H1 (cell line): ENCODE measurements around the gene SMG7. TPM values are rescaled to one million over a fixed set of nuclear protein-coding genes. Genes with fewer than 3 reads are reported as not detected.

Source experiments
- CTCF ChIA-PET: fragments of 300-600 bp; sonication (Branson Sonifier 250); formaldehyde crosslinking; loops from one replicate; lab custom pipeline; 2021; ENCODE audit not compliant: partially characterized antibody; lab: Charles Lee
- POLR2A ChIA-PET: fragments of 300-600 bp; sonication (Branson Sonifier 250); formaldehyde crosslinking; loops from one replicate; lab custom pipeline; 2021; ENCODE audit warnings: inconsistent platforms; ENCODE audit not compliant: partially characterized antibody; lab: Charles Lee
- DNase-seq, 2 experiments: peaks; one replicate each; pipeline versions ENCODE4 v3.0.0 to v3.0.0-alpha.2; 2010 to 2022; ENCODE audit warnings: low spot score in 2 of 2, low read depth in 1 of 2, mixed read lengths in 1 of 2
- FAIRE-seq: peaks from 2 replicates; lab custom pipeline; 2011; peaks lifted over from hg19 to GRCh38; lab: Jason Lieb, UNC
- H2AFZ ChIP-seq: 2 replicates; pipeline ENCODE4 v1.8.1; 2012; ENCODE audit warnings: low read length, inconsistent platforms
- H2AK5ac ChIP-seq: 2 replicates; pipeline ENCODE4 v1.6.1; 2013; ENCODE audit warnings: low read depth, low read length
- H2BK120ac ChIP-seq: replicated peaks from 2 replicates; pipeline ENCODE3; 2013; ENCODE audit warnings: low read depth, low read length, inconsistent platforms
- H2BK12ac ChIP-seq: 2 replicates; pipeline ENCODE4 v1.6.1; 2013; ENCODE audit warnings: low read depth, low read length
- H2BK15ac ChIP-seq: 2 replicates; pipeline ENCODE4 v1.6.1; 2013; ENCODE audit warnings: low read length
- H2BK20ac ChIP-seq: 2 replicates; pipeline ENCODE4 v1.6.1; 2013; ENCODE audit warnings: low read length
- H2BK5ac ChIP-seq: 2 replicates; pipeline ENCODE4 v1.6.1; 2013; ENCODE audit warnings: low read depth, low read length
- H3K14ac ChIP-seq: 2 replicates; pipeline ENCODE4 v1.6.1; 2013; ENCODE audit warnings: inconsistent platforms; ENCODE audit not compliant: insufficient read length
- H3K18ac ChIP-seq: 2 replicates; pipeline ENCODE4 v1.6.1; 2013; ENCODE audit warnings: low read length; ENCODE audit errors: extremely low read depth
- H3K23ac ChIP-seq: 2 replicates; pipeline ENCODE4 v1.6.1; 2013; ENCODE audit warnings: inconsistent platforms; ENCODE audit not compliant: insufficient read length
- H3K23me2 ChIP-seq: 2 replicates; pipeline ENCODE4 v1.6.1; 2013; ENCODE audit warnings: low read depth, low read length
- H3K27ac ChIP-seq: 2 replicates; pipeline ENCODE4 v1.6.1; 2011; ENCODE audit warnings: low read depth, low read length, inconsistent platforms
- H3K27me3 ChIP-seq, 4 experiments: replicated peaks in 1 of 4; 1 replicate in 1 of 4; 2 replicates in 3 of 4; pipeline versions ENCODE4 v1.6.1 to v1.8.1; 2011 to 2013; ENCODE audit warnings: low read length in 3 of 4, mild to moderate bottlenecking in 3 of 4, inconsistent platforms in 2 of 4, mixed read lengths in 2 of 4, moderate library complexity in 1 of 4; ENCODE audit not compliant: control insufficient read depth in 3 of 4, insufficient read depth in 3 of 4; ENCODE audit errors: extremely low read depth in 1 of 4
- H3K36me3 ChIP-seq, 4 experiments: 2 replicates each; pipeline versions ENCODE4 v1.6.1 to v1.8.1; 2011 to 2013; ENCODE audit warnings: mild to moderate bottlenecking in 4 of 4, low read length in 3 of 4, moderate library complexity in 2 of 4, control low read depth in 1 of 4, inconsistent platforms in 1 of 4; ENCODE audit not compliant: insufficient read depth in 4 of 4, control insufficient read depth in 2 of 4
- H3K4ac ChIP-seq: replicated peaks from 2 replicates; pipeline ENCODE3; 2013; ENCODE audit warnings: low read length, low read depth, mixed read lengths, inconsistent platforms; ENCODE audit not compliant: insufficient read length
- H3K4me1 ChIP-seq, 4 experiments: replicated peaks in 1 of 4; 1 replicate in 1 of 4; 2 replicates in 3 of 4; pipeline versions ENCODE4 v1.6.1 to v1.8.1; 2011 to 2013; ENCODE audit warnings: low read length in 3 of 4, inconsistent platforms in 2 of 4, mixed read lengths in 1 of 4; ENCODE audit not compliant: insufficient read depth in 4 of 4, control insufficient read depth in 3 of 4
- H3K4me2 ChIP-seq, 2 experiments: 2 replicates each; pipeline versions ENCODE4 v1.6.1 to v1.8.1; 2011 to 2013; ENCODE audit warnings: low read depth in 2 of 2, low read length in 2 of 2, control low read depth in 1 of 2, inconsistent platforms in 1 of 2, mild to moderate bottlenecking in 1 of 2; ENCODE audit not compliant: insufficient read depth in 1 of 2
- H3K4me3 ChIP-seq, 4 experiments: fragments of 200-600, 300-600 bp in 1 of 4; sonication (generic), shearing (Covaris generic), sonication (Bioruptor Twin) in 1 of 4; 2 replicates each; pipeline versions ENCODE4 v1.5.1 to v1.8.1; 2011 to 2016; ENCODE audit warnings: low read length in 4 of 4, low read depth in 3 of 4, control low read depth in 2 of 4, inconsistent platforms in 2 of 4, mild to moderate bottlenecking in 2 of 4, mixed read lengths in 1 of 4, moderate library complexity in 1 of 4; ENCODE audit not compliant: insufficient read depth in 2 of 4; ENCODE audit errors: extremely low read depth in 1 of 4
- H3K56ac ChIP-seq: replicated peaks from 2 replicates; pipeline ENCODE3; 2013; ENCODE audit warnings: low read depth, mild to moderate bottlenecking, mixed read lengths, low read length, inconsistent platforms; ENCODE audit not compliant: insufficient read length
- H3K79me1 ChIP-seq: 2 replicates; pipeline ENCODE4 v1.6.1; 2013; ENCODE audit warnings: low read depth, low read length, control low read depth
- H3K79me2 ChIP-seq, 2 experiments: 2 replicates each; pipeline versions ENCODE4 v1.6.1 to v1.8.1; 2012 to 2013; ENCODE audit warnings: low read length in 2 of 2, mild to moderate bottlenecking in 2 of 2, inconsistent platforms in 1 of 2; ENCODE audit not compliant: insufficient read depth in 2 of 2, control insufficient read depth in 1 of 2
- H3K9ac ChIP-seq, 4 experiments: replicated peaks in 1 of 4; 1 replicate in 1 of 4; 2 replicates in 3 of 4; pipeline versions ENCODE4 v1.6.1 to v1.8.1; 2011 to 2013; ENCODE audit warnings: low read depth in 3 of 4, low read length in 3 of 4, control low read depth in 2 of 4, mild to moderate bottlenecking in 2 of 4, moderate library complexity in 2 of 4, inconsistent platforms in 1 of 4; ENCODE audit errors: extremely low read depth in 1 of 4
- H3K9me3 ChIP-seq, 2 experiments: 2 replicates each; pipeline versions ENCODE4 v1.6.1 to v1.8.1; 2012 to 2013; ENCODE audit warnings: mild to moderate bottlenecking in 2 of 2, moderate library complexity in 2 of 2, control low read depth in 1 of 2, inconsistent platforms in 1 of 2, low read depth in 1 of 2, low read length in 1 of 2, mixed read lengths in 1 of 2; ENCODE audit not compliant: insufficient read depth in 2 of 2
- H4K20me1 ChIP-seq, 2 experiments: replicated peaks in 1 of 2; 2 replicates each; pipeline versions ENCODE3 to v1.8.1; 2011 to 2013; ENCODE audit warnings: inconsistent platforms in 2 of 2, low read length in 2 of 2, mild to moderate bottlenecking in 1 of 2; ENCODE audit not compliant: insufficient read depth in 2 of 2, control insufficient read depth in 1 of 2
- H4K5ac ChIP-seq: 2 replicates; pipeline ENCODE4 v1.6.1; 2013; ENCODE audit warnings: low read length, low read depth, mixed read lengths, inconsistent platforms; ENCODE audit not compliant: insufficient read length
- H4K8ac ChIP-seq: 2 replicates; pipeline ENCODE4 v1.8.0; 2013; ENCODE audit warnings: mild to moderate bottlenecking, moderate library complexity, low read length, inconsistent platforms; ENCODE audit not compliant: insufficient read depth; ENCODE audit errors: extremely low read depth
- H4K91ac ChIP-seq: replicated peaks from 2 replicates; pipeline ENCODE3; 2013; ENCODE audit warnings: low read length, mixed read lengths, inconsistent platforms; ENCODE audit not compliant: insufficient read length
- ATF3 ChIP-seq: IDR thresholded peaks from 2 replicates; pipeline ENCODE4 v1.6.1; 2011; ENCODE audit warnings: low read depth, mild to moderate bottlenecking, low read length; ENCODE audit not compliant: insufficient read depth
- RAD21 ChIP-seq, 2 experiments: IDR thresholded peaks in 1 of 2; conservative IDR thresholded peaks in 1 of 2; 2 replicates each; pipeline ENCODE4 v1.6.1; 2011; ENCODE audit warnings: low read depth in 2 of 2, low read length in 2 of 2, improper control_type of control experiment in 1 of 2, inconsistent platforms in 1 of 2, mild to moderate bottlenecking in 1 of 2, moderate library complexity in 1 of 2
- SIX5 ChIP-seq: IDR thresholded peaks from 2 replicates; pipeline ENCODE4 v1.6.1; 2011; ENCODE audit warnings: mild to moderate bottlenecking, low read depth, low read length
- WGBS, 2 experiments: shearing (Covaris generic) in 1 of 2; methylation state at CpG; one replicate each; pipeline versions ENCODE4 v1.1.6 to v1.1.7; 2013 to 2015; ENCODE audit warnings: low lambda C conversion rate in 2 of 2, mixed read lengths in 2 of 2, inconsistent platforms in 1 of 2, low coverage in 1 of 2, missing lambda C conversion rate in 1 of 2; ENCODE audit not compliant: insufficient replicate concordance in 2 of 2, insufficient coverage in 1 of 2, insufficient read length in 1 of 2; ENCODE audit errors: extremely low coverage in 1 of 2, missing lambda C conversion rate in 1 of 2; 5-methylcytosine and 5-hydroxymethylcytosine counted together
- polyA plus RNA-seq, 7 experiments: library from polyadenylated mRNA; depleted of rRNA in 3 of 7; stranded (reverse) in 5 of 7; unstranded in 2 of 7; fragments of >200 nt in 5 of 7; fragments of 200-250 nt in 2 of 7; gene quantifications; 1 replicate in 5 of 7; 2 replicates in 1 of 7; 4 replicates in 1 of 7; pipeline versions ENCODE4 v1.2.1 to v1.2.3, GENCODE V29; 2011 to 2013; ENCODE audit warnings: missing spikeins in 2 of 7, mixed read lengths in 2 of 7
- total RNA-seq: library from RNA; stranded (reverse); fragmentation: NEBNext Ultra II Directional; extraction: Animal tissue kit (Norgen Biotek cat#: 25700); gene quantifications from 2 replicates; pipeline ENCODE4 v1.2.1, GENCODE V29; 2021

The SMG7 gene
- total and polyA plus RNA-seq, 2 of the 8 experiments (the other 6 are each of a cell fraction or from before 2014, with no cell fraction given): 39.3 to 65.6 TPM

DNA sequence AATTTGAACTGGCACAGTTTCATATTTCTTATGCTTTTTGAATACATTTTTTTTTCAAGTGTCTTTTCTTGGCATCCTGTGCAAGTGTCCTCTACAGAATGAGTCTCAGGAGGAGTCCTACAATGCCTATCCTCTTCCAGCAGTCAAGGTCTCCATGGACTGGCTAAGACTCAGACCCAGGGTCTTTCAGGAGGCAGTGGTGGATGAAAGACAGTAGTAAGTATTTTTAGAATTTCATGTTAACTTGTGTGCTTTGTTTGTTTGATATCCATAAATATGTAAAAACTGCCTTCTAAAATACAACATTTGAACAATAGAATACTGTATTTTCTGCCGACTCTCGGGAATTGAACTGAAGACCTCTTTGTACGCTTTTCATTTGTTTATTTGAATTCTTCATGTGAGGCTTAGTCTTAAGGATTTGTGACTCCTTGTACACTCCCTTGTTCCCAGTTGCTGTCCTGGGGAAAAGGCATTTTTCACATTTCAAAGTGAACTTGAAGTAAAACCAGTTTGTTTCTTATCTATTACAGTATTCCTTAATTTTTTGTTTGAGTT is 61.4 kb downstream of the SMG7 start:
- TF ChIP-seq ATF3 (no peak), RAD21 (IDR thresholded peaks at IDR 0.05 in 1 of 2, conservative IDR thresholded peaks at IDR 0.05 in 1 of 2; ENCODE audit: low read depth in 2 of 2, low read length in 2 of 2) (no peak), SIX5 (no peak)
- no peak overlapping the region for H3K4me2 ChIP-seq

More for the DNA sequence above, 61.4 kb downstream of the SMG7 start:
- ChIA-PET CTCF (interaction anchor here (0.6 kb wide), 1 partner anchor 532 kb away, joined by 3 read pairs; no protein-coding TSS in a partner anchor), POLR2A (no interaction called here)
- no peaks in the 10 kb centered on the region for H3K23me2 ChIP-seq
- no peak overlapping the region for H4K91ac ChIP-seq
- H3K23ac ChIP-seq: no peak overlapping the region
- FAIRE-seq (no peak), DNase-seq (no peak)
- no peak overlapping the region for H3K14ac ChIP-seq
- no peaks in the 10 kb centered on the region for H3K79me2 ChIP-seq
- H2BK120ac ChIP-seq: no peak overlapping the region
- H3K79me1 ChIP-seq: no peaks in the 10 kb centered on the region
- no peak overlapping the region for H2AFZ ChIP-seq
- H3K27me3 ChIP-seq: peaks cover 0 to 2% (median 0%) of the 10 kb centered on the region in 4 experiments; a peak in 1 of 7 replicates
- H2BK5ac ChIP-seq: no peak overlapping the region
- H3K4ac ChIP-seq: no peak overlapping the region
- no peak overlapping the region for H2AK5ac ChIP-seq
- WGBS, 2 experiments: 91% methylated on average over 3 of the region's 3 CpGs; no CpG with 5 or more reads in 1 of the 2 experiments
- H4K8ac ChIP-seq: no peak overlapping the region
- H3K18ac ChIP-seq: no peak overlapping the region
- H3K4me3 ChIP-seq: no peak overlapping the region
- H3K27ac ChIP-seq: no peak overlapping the region
- peaks cover 1 to 60% (median 24%) of the 10 kb centered on the region in 4 experiments; a peak in 5 of 8 replicates for H3K36me3 ChIP-seq
- H2BK20ac ChIP-seq: no peak overlapping the region
- H3K9me3 ChIP-seq: no peaks in the 10 kb centered on the region
- no peak overlapping the region for H2BK15ac ChIP-seq
- H3K4me1 ChIP-seq: no peaks in the 10 kb centered on the region
- peaks cover 0 to 2% of the 10 kb centered on the region in 2 experiments for H4K20me1 ChIP-seq
- H3K56ac ChIP-seq: no peak overlapping the region
- H3K9ac ChIP-seq: no peak overlapping the region
- no peak overlapping the region for H2BK12ac ChIP-seq
- no peak overlapping the region for H4K5ac ChIP-seq
